Transverse colon (tissue), 4 donors: ENCODE data around the gene RECK.

Experiments used
- CTCF ChIP-seq, 5 experiments: fragments of 200-600 bp in 3 of 5; fragments of 450-650 bp in 2 of 5; sonication (generic) in 3 of 5; IDR thresholded peaks; 1 replicate in 2 of 5; 2 replicates in 3 of 5; pipeline ENCODE4 v1.5.1; 2016 to 2017; ENCODE audit warnings: antibody characterized with exemption in 5 of 5, inconsistent platforms in 3 of 5, mild to moderate bottlenecking in 2 of 5, moderate library complexity in 1 of 5
- POLR2A ChIP-seq: fragments of 450-650 bp; IDR thresholded peaks from one replicate; pipeline ENCODE4 v1.6.1; 2016; ENCODE audit warnings: antibody characterized with exemption, mild to moderate bottlenecking, moderate library complexity
- POLR2AphosphoS5 ChIP-seq, 3 donors: sonication (generic); formaldehyde crosslinking; IDR thresholded peaks; one replicate each; pipeline ENCODE4 v1.6.1; 2016; ENCODE audit warnings: antibody characterized with exemption in 3 of 3

- TF ChIP-seq POLR2A, result no peak
- no peak for TF ChIP-seq CTCF (IDR thresholded peaks at IDR 0.05)
- no peak for TF ChIP-seq POLR2AphosphoS5 (IDR thresholded peaks at IDR 0.05)
Observed at GRCh38 chr9:36025746-36026145, 11.0 kb upstream of the RECK start.
